ENCODE measurements around the gene AADACL3.
"Not testable (repeated sequence)": the region's sequence is repeated elsewhere in the genome, so short reads cannot be mapped to it uniquely, and the experiment has no call there.

The AADACL3 gene

GRCh38 chr1:12714710-12715475 lies 1.0 kb upstream of the AADACL3 start:
- no peak for DNase-seq (ENCODE audit: low read depth in 2 of 2)

GRCh38 chr1:12717301-12717838 lies 1.5 kb downstream of the AADACL3 start:
- no peak for DNase-seq (ENCODE audit: low read depth in 2 of 2)

- DNase-seq (ENCODE audit: low read depth in 2 of 2): no peak
Observed at GRCh38 chr1:12722626-12723025, 6.7 kb downstream of the AADACL3 start.

GRCh38 chr1:12728391-12728790 lies 12.5 kb downstream of the AADACL3 start:
- DNase-seq (ENCODE audit: low read depth in 2 of 2): no peak

GRCh38 chr1:12730156-12730555 lies 14.2 kb downstream of the AADACL3 start:
- no peak for DNase-seq (ENCODE audit: low read depth in 2 of 2)

GRCh38 chr1:12731084-12731483 lies 15.2 kb downstream of the AADACL3 start:
- not testable (repeated sequence) for DNase-seq (ENCODE audit: low read depth in 2 of 2)

- no peak for DNase-seq (ENCODE audit: low read depth in 2 of 2)
Observed at GRCh38 chr1:12734651-12735050, 18.7 kb downstream of the AADACL3 start.

- no peak for DNase-seq (ENCODE audit: low read depth in 2 of 2)
Observed at GRCh38 chr1:12738934-12739333, 23.0 kb downstream of the AADACL3 start.

GRCh38 chr1:12739613-12740012 lies 23.7 kb downstream of the AADACL3 start:
- no peak for DNase-seq (ENCODE audit: low read depth in 2 of 2)

GRCh38 chr1:12741946-12742345 lies 26.0 kb downstream of the AADACL3 start:
- DNase-seq (ENCODE audit: low read depth in 2 of 2): no peak

GRCh38 chr1:12745126-12745991 lies 29.4 kb downstream of the AADACL3 start:
- no peak for DNase-seq (ENCODE audit: low read depth in 2 of 2)

- DNase-seq (ENCODE audit: low read depth in 2 of 2): no peak
Observed at GRCh38 chr1:12745992-12746323, 30.0 kb downstream of the AADACL3 start, which contains the start of gene CFAP107. TSS of gene CFAP107 (plus strand) at chr1:12746200. CDS start at chr1:12746431, 231 bp downstream.

- no peak for DNase-seq (ENCODE audit: low read depth in 2 of 2)
Observed at GRCh38 chr1:12748778-12749355, 33.0 kb downstream of the AADACL3 start.

GRCh38 chr1:12754738-12755137 lies 38.8 kb downstream of the AADACL3 start:
- no peak for DNase-seq (ENCODE audit: low read depth in 2 of 2)

- no peak for DNase-seq (ENCODE audit: low read depth in 2 of 2)
Observed at GRCh38 chr1:12756273-12756672, 40.4 kb downstream of the AADACL3 start.

GRCh38 chr1:12756768-12757413 lies 41.0 kb downstream of the AADACL3 start:
- no peak for DNase-seq (ENCODE audit: low read depth in 2 of 2)

- DNase-seq (ENCODE audit: low read depth in 2 of 2): no peak
Observed at GRCh38 chr1:12757836-12758235, 41.9 kb downstream of the AADACL3 start.

GRCh38 chr1:12760256-12760795 lies 44.4 kb downstream of the AADACL3 start:
- no peak for DNase-seq (ENCODE audit: low read depth in 2 of 2)

- no peak for DNase-seq (ENCODE audit: low read depth in 2 of 2)
Observed at GRCh38 chr1:12761781-12762180, 45.9 kb downstream of the AADACL3 start.

GRCh38 chr1:12762766-12763165 lies 46.9 kb downstream of the AADACL3 start:
- DNase-seq (ENCODE audit: low read depth in 2 of 2): no peak

- no peak for DNase-seq (ENCODE audit: low read depth in 2 of 2)
Observed at GRCh38 chr1:12763479-12763878, 47.6 kb downstream of the AADACL3 start.

- no peak for DNase-seq (ENCODE audit: low read depth in 2 of 2)
Observed at GRCh38 chr1:12764016-12764415, 48.1 kb downstream of the AADACL3 start.
